ENCODE measurements around the gene NELL1.

GRCh38 chr11:21053466-21053865 is 384.1 kb downstream of the NELL1 start:
- TF ChIP-seq CTCF (conservative IDR thresholded peaks at IDR 0.05; ENCODE audit: low read depth, low read length) = no peak
- no peak for TF ChIP-seq EZH2phosphoT487 (IDR thresholded peaks at IDR 0.05; ENCODE audit: borderline replicate concordance, low read length)
